A549 (cell line): ENCODE measurements around the gene INTS12. TPM values are rescaled to one million over a fixed set of nuclear protein-coding genes. Genes with fewer than 3 reads are reported as not detected.

Source experiments
- ATAC-seq, 2 experiments: fragments of 200-7000 bp in 1 of 2; fragments of >200 bp in 1 of 2; cut with Nextera tagmentation in 1 of 2; cut with Tn5 transposase in 1 of 2; 3 replicates each; pipeline versions ENCODE4 v1.8.0 to v1.9.1; 2018 to 2020; ENCODE audit warnings: mild to moderate bottlenecking in 1 of 2, moderate library complexity in 1 of 2
- CTCF ChIA-PET: fragments of 300-600 bp; sonication (Branson Sonifier 250); formaldehyde crosslinking; extraction: SDS; loops from one replicate; lab custom pipeline; 2021; ENCODE audit warnings: antibody characterized with exemption, inconsistent platforms; lab: Yijun Ruan, JAX
- POLR2A ChIA-PET: fragments of 350-600 bp; formaldehyde crosslinking; extraction: SDS; loops from one replicate; lab custom pipeline; 2021; ENCODE audit warnings: antibody characterized with exemption, inconsistent platforms; lab: Yijun Ruan, JAX
- DNase-seq, 2 experiments: peaks; one replicate each; pipeline versions ENCODE4 v3.0.0 to v3.0.0-alpha.2; 2011 to 2016; ENCODE audit warnings: low read depth in 1 of 2, low spot score in 1 of 2
- FAIRE-seq: peaks from 2 replicates; lab custom pipeline; 2011; peaks lifted over from hg19 to GRCh38; lab: Jason Lieb, UNC
- H3K27ac ChIP-seq, 2 experiments: fragments of >200 bp; sonication (Bioruptor Twin); formaldehyde crosslinking; 3 replicates each; pipeline ENCODE4 v1.5.1; 2016 to 2017
- H3K4me1 ChIP-seq: fragments of >200 bp; sonication (Bioruptor Twin); formaldehyde crosslinking; 3 replicates; pipeline ENCODE4 v1.6.1; 2016
- H3K4me2 ChIP-seq: fragments of >200 bp; sonication (Bioruptor Twin); formaldehyde crosslinking; 3 replicates; pipeline ENCODE4 v1.6.1; 2016
- H3K4me3 ChIP-seq: fragments of >200 bp; sonication (Bioruptor Twin); formaldehyde crosslinking; 3 replicates; pipeline ENCODE4 v1.5.1; 2016
- H3K9me3 ChIP-seq: fragments of >200 bp; sonication (Bioruptor Twin); formaldehyde crosslinking; 3 replicates; pipeline ENCODE4 v1.6.1; 2016
- BHLHE40 ChIP-seq: IDR thresholded peaks from 2 replicates; pipeline ENCODE4 v1.6.1; 2012; ENCODE audit warnings: low read depth, low read length, inconsistent platforms
- CBX2 ChIP-seq: fragments of 200-600 bp; sonication (generic); IDR thresholded peaks from 2 replicates; pipeline ENCODE4 v1.6.1; 2016; ENCODE audit warnings: low read depth, mild to moderate bottlenecking, borderline replicate concordance
- E2F6 ChIP-seq: IDR thresholded peaks from 2 replicates; pipeline ENCODE4 v1.6.1; 2012; ENCODE audit warnings: low read depth, borderline replicate concordance
- EP300 ChIP-seq, 2 experiments: fragments of >200 bp; sonication (Bioruptor Twin); formaldehyde crosslinking; IDR thresholded peaks; 2 replicates in 1 of 2; 3 replicates in 1 of 2; pipeline ENCODE4 v1.6.1; 2016 to 2017
- FOXS1 ChIP-seq: fragments of 250-450 bp; sonication (Bioruptor Pico); IDR thresholded peaks from 2 replicates; pipeline ENCODE4 v1.5.0; 2020; ENCODE audit warnings: mild to moderate bottlenecking, moderate library complexity
- HOXA7 ChIP-seq: fragments of 250-450 bp; sonication (Bioruptor Pico); IDR thresholded peaks from 2 replicates; pipeline ENCODE4 v1.5.0; 2020; ENCODE audit warnings: mild to moderate bottlenecking, moderate library complexity
- HOXB5 ChIP-seq: fragments of 250-450 bp; sonication (Bioruptor Pico); IDR thresholded peaks from 2 replicates; pipeline ENCODE4 v1.5.0; 2020; ENCODE audit warnings: mild to moderate bottlenecking, moderate library complexity
- JUN ChIP-seq, 2 experiments: fragments of >200 bp; sonication (Bioruptor Twin); formaldehyde crosslinking; IDR thresholded peaks; 2 replicates in 1 of 2; 3 replicates in 1 of 2; pipeline ENCODE4 v1.6.1; 2016 to 2017
- KDM1A ChIP-seq: fragments of 200-600 bp; sonication (generic); IDR thresholded peaks from 2 replicates; pipeline ENCODE4 v1.6.1; 2016; ENCODE audit warnings: low read depth, mild to moderate bottlenecking
- KDM5A ChIP-seq: fragments of 200-600 bp; sonication (generic); IDR thresholded peaks from 2 replicates; pipeline ENCODE4 v1.6.1; 2016; ENCODE audit warnings: antibody characterized with exemption, mild to moderate bottlenecking
- MAZ ChIP-seq: fragments of 150-350 bp; IDR thresholded peaks from 2 replicates; pipeline ENCODE4 v1.6.1; 2014; ENCODE audit warnings: antibody characterized with exemption, low read depth, low read length, borderline replicate concordance
- MYC ChIP-seq: IDR thresholded peaks from 2 replicates; pipeline ENCODE4 v1.6.1; 2012; ENCODE audit warnings: mild to moderate bottlenecking, inconsistent platforms, low read length, improper control_type of control experiment, borderline replicate concordance
- NPAS2 ChIP-seq: fragments of 250-450 bp; sonication (Bioruptor Pico); IDR thresholded peaks from 2 replicates; pipeline ENCODE4 v1.8.0; 2022; ENCODE audit warnings: mild to moderate bottlenecking, moderate library complexity, borderline replicate concordance
- PHF8 ChIP-seq: fragments of 200-600 bp; sonication (generic); IDR thresholded peaks from 2 replicates; pipeline ENCODE4 v1.6.1; 2016; ENCODE audit warnings: low read depth, mild to moderate bottlenecking, antibody characterized with exemption, moderate library complexity, borderline replicate concordance
- RNF2 ChIP-seq: fragments of 200-600 bp; sonication (generic); IDR thresholded peaks from 2 replicates; pipeline ENCODE4 v1.6.1; 2016; ENCODE audit warnings: low read depth, mild to moderate bottlenecking, antibody characterized with exemption, moderate library complexity, borderline replicate concordance
- SREBF2 ChIP-seq: fragments of 450-650 bp; IDR thresholded peaks from 2 replicates; pipeline ENCODE4 v1.6.1; 2014; ENCODE audit warnings: mild to moderate bottlenecking, moderate library complexity
- TFCP2L1 ChIP-seq: fragments of 250-450 bp; sonication (Bioruptor Pico); IDR thresholded peaks from 2 replicates; pipeline ENCODE4 v1.5.0; 2021; ENCODE audit warnings: mild to moderate bottlenecking
- WGBS: methylation state at CpG from one replicate; pipeline ENCODE4 v1.1.6; 2017; ENCODE audit errors: missing lambda C conversion rate; 5-methylcytosine and 5-hydroxymethylcytosine counted together
- polyA plus RNA-seq, 4 experiments: library from polyadenylated mRNA; depleted of rRNA in 3 of 4; stranded (reverse); fragments of >200 nt; fragmentation: RNase III in 1 of 4; extraction: RNeasy Plus Mini Kit Qiagen cat#74134 plus additional on column Dnase treatment in 1 of 4; gene quantifications; 2 replicates in 3 of 4; 3 replicates in 1 of 4; pipeline ENCODE4 v1.2.3, GENCODE V29; 2011 to 2017
- TF ChIP-seq, protein P1 (sequence below): fragments of 450-650 bp; IDR thresholded peaks from 2 replicates; pipeline ENCODE4 v1.6.1; 2014; ENCODE audit warnings: antibody characterized with exemption
- TF ChIP-seq, protein P2 (sequence below): fragments of 200-600 bp; sonication (generic); IDR thresholded peaks from 2 replicates; pipeline ENCODE4 v1.6.1; 2016; ENCODE audit warnings: antibody characterized with exemption, mild to moderate bottlenecking, moderate library complexity
- TF ChIP-seq, protein P3 (sequence below): IDR thresholded peaks from 2 replicates; pipeline ENCODE4 v1.6.1; 2012

The INTS12 gene
- polyA plus RNA-seq, 2 of the 4 experiments (the other 2 are of a cell fraction), result 13.0 to 39.0 TPM

DNA sequence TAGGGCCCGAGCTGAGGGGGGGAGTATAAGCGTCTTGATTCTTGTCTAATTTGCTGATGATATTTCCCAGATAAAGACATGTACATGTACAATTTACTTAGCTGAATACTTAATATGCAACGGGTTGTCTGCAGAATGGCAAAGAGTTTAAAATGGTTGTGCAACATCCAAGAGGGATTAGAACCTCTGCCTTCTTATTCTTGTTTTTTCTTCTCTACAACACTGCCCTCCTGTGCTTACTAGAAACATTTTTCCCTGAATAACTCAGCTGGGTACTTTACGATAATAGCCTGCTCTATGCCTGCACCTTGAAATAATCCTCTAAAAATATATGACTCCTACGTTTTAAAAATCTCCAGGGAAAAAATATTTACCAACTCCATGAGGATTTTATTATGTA is 41.8 kb downstream of the INTS12 start (continued):
- TF ChIP-seq HOXA7 (no peak), TFCP2L1 (CRISPR knock-in tag) (no peak)

DNA sequence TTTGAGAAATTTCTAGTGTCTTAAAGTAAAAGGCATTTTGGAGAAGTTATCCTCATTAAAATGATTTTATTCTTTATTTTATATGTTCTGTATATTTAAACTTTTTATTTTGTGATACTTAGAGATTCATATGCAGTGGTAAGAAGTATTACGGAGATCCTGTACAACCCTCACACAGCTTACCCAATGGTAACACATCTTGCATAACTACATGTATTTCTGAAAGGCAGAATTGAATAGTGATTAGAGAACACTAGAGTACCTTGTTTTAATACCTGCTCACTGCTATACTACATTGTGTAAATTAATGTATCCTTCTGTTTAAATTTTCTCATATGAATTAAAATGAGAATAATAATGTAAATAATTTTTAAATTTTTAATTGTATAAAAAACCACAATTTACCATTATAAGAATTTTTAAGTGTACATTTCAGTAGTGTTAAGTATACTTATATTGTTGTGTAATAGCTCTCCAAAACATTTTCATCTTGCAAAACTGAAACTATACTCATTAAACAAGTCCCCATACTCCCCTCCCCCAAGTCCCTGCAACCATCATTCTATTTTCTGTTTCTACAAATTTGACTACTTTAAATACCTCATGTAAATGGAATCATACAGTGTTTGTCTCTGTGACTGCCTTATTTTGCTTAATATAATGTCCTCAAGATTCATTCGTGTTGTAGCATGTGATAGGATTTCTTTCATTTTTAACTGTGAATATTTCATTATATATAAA is 45.4 kb downstream of the INTS12 start:
- Histone ChIP-seq H3K27ac (no peak overlapping the region), H3K9me3 (no peaks in the 10 kb centered on the region), H3K4me3 (no peak overlapping the region), H3K4me2 (no peak overlapping the region), H3K4me1 (no peaks in the 10 kb centered on the region)
- 86% methylated on average over 2 of the region's 2 CpGs for WGBS
- ChIA-PET POLR2A (no interaction called here), CTCF (no interaction called here)
- no peak for TF ChIP-seq PHF8
- TF ChIP-seq CBX2, result no peak
- no peak for TF ChIP-seq BHLHE40
- ATAC-seq (no peak), DNase-seq (no peak), FAIRE-seq (no peak)

GRCh38 chr4:105661028-105661427 is 47.5 kb downstream of the INTS12 start:
- no peak for ATAC-seq

DNA sequence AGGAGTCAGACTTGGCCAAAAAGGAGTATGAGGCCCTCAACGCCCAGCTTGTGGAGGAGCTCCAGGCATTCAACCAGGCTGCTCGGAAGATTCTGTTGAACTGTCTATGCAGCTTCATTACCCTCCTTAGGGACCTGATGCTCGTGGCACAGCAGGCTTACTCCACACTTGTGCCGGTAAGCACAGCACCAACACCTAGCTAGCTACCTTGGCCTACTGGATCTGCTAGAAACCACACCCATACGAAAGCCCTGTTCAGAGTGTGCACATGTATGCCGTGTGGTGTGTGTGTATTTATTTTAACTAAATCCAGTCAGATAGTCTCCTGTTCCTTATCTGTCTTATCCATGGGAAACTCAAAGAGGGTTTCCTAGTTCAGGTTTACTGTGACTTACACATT is 49.3 kb downstream of the INTS12 start:
- no peak for ATAC-seq
- Histone ChIP-seq H3K4me2 (no peak overlapping the region), H3K9me3 (no peaks in the 10 kb centered on the region), H3K27ac (no peak overlapping the region), H3K4me1 (no peaks in the 10 kb centered on the region), H3K4me3 (no peak overlapping the region)
- no peak for DNase-seq
- ChIA-PET POLR2A (no interaction called here), CTCF (no interaction called here)
- TF ChIP-seq SREBF2 (no peak), KDM1A (no peak), HOXA7 (no peak), MAZ (no peak), EP300 (IDR thresholded peaks at IDR 0.05) (no peak), KDM5A (no peak), TFCP2L1 (CRISPR knock-in tag) (no peak)
- TF ChIP-seq, protein P1, sequence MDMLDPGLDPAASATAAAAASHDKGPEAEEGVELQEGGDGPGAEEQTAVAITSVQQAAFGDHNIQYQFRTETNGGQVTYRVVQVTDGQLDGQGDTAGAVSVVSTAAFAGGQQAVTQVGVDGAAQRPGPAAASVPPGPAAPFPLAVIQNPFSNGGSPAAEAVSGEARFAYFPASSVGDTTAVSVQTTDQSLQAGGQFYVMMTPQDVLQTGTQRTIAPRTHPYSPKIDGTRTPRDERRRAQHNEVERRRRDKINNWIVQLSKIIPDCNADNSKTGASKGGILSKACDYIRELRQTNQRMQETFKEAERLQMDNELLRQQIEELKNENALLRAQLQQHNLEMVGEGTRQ, result no peak
- TF ChIP-seq, protein P2, sequence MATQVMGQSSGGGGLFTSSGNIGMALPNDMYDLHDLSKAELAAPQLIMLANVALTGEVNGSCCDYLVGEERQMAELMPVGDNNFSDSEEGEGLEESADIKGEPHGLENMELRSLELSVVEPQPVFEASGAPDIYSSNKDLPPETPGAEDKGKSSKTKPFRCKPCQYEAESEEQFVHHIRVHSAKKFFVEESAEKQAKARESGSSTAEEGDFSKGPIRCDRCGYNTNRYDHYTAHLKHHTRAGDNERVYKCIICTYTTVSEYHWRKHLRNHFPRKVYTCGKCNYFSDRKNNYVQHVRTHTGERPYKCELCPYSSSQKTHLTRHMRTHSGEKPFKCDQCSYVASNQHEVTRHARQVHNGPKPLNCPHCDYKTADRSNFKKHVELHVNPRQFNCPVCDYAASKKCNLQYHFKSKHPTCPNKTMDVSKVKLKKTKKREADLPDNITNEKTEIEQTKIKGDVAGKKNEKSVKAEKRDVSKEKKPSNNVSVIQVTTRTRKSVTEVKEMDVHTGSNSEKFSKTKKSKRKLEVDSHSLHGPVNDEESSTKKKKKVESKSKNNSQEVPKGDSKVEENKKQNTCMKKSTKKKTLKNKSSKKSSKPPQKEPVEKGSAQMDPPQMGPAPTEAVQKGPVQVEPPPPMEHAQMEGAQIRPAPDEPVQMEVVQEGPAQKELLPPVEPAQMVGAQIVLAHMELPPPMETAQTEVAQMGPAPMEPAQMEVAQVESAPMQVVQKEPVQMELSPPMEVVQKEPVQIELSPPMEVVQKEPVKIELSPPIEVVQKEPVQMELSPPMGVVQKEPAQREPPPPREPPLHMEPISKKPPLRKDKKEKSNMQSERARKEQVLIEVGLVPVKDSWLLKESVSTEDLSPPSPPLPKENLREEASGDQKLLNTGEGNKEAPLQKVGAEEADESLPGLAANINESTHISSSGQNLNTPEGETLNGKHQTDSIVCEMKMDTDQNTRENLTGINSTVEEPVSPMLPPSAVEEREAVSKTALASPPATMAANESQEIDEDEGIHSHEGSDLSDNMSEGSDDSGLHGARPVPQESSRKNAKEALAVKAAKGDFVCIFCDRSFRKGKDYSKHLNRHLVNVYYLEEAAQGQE, result no peak
- WGBS, result 74% methylated on average over 4 of the region's 6 CpGs
- no peak for FAIRE-seq

More at GRCh38 chr4:105661028-105661427, 47.5 kb downstream of the INTS12 start:
- FAIRE-seq (no peak), DNase-seq (no peak)
- no peaks in the 10 kb centered on the region for H3K4me1 ChIP-seq
- 97% methylated on average over 3 of the region's 3 CpGs for WGBS
- H3K4me2 ChIP-seq, result no peak overlapping the region
- POLR2A ChIA-PET, result no interaction called here
- H3K9me3 ChIP-seq, result no peaks in the 10 kb centered on the region
- CTCF ChIA-PET, result no interaction called here
- no peak overlapping the region for H3K4me3 ChIP-seq
- TF ChIP-seq NPAS2 (CRISPR knock-in tag) (no peak), EP300 (IDR thresholded peaks at IDR 0.05) (no peak), RNF2 (no peak), JUN (IDR thresholded peaks at IDR 0.05) (no peak), HOXB5 (CRISPR knock-in tag) (no peak), MYC (no peak), E2F6 (no peak), FOXS1 (CRISPR knock-in tag) (no peak), CBX2 (no peak)
- TF ChIP-seq, protein P3, sequence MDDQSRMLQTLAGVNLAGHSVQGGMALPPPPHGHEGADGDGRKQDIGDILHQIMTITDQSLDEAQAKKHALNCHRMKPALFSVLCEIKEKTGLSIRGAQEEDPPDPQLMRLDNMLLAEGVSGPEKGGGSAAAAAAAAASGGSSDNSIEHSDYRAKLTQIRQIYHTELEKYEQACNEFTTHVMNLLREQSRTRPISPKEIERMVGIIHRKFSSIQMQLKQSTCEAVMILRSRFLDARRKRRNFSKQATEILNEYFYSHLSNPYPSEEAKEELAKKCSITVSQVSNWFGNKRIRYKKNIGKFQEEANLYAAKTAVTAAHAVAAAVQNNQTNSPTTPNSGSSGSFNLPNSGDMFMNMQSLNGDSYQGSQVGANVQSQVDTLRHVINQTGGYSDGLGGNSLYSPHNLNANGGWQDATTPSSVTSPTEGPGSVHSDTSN, result no peak
- TF ChIP-seq, protein P1, result no peak
- TF ChIP-seq, all 56 proteins: peak for 0
- no peak overlapping the region for H3K27ac ChIP-seq
